Measurements from ENCODE around the gene NEMP2.

GRCh38 chr2:190486037-190486623, 48.4 kb downstream of the NEMP2 start:
- TF ChIP-seq MAX (IDR thresholded peaks at IDR 0.05) (no peak), TAF1 (IDR thresholded peaks at IDR 0.05; ENCODE audit: low read depth) (no peak), YY1 (IDR thresholded peaks at IDR 0.05; ENCODE audit: low read depth) (no peak), REST (IDR thresholded peaks at IDR 0.05; ENCODE audit: low read depth) (no peak), TEAD4 (IDR thresholded peaks at IDR 0.05) (no peak), ZBTB7A (IDR thresholded peaks at IDR 0.05; ENCODE audit: low read depth) (no peak), EP300 (IDR thresholded peaks at IDR 0.05; ENCODE audit: borderline replicate concordance) (no peak), NFIC (IDR thresholded peaks at IDR 0.05) (no peak), RAD21 (IDR thresholded peaks at IDR 0.05; ENCODE audit: low read depth) (no peak), CEBPB (IDR thresholded peaks at IDR 0.05) (no peak), CREB1 (IDR thresholded peaks at IDR 0.05; ENCODE audit: low read depth) (no peak), USF1 (IDR thresholded peaks at IDR 0.05) (no peak), FOXM1 (IDR thresholded peaks at IDR 0.05; ENCODE audit: borderline replicate concordance, low read depth) (no peak), TCF12 (IDR thresholded peaks at IDR 0.05; ENCODE audit: low read depth) (no peak)
